BLaER1 treated with 17β-estradiol and CSF1 and Interleukin-3, amounts not matched to agents 10 nM and 100 nM (cell line): ENCODE measurements around the gene SIAE.

ENCODE experiments used
- H3K27ac ChIP-seq, 11 experiments: shearing (Covaris generic); formaldehyde crosslinking; 2 replicates each; pipeline ENCODE4 v1.8.1; 2022
- H3K27me3 ChIP-seq, 11 experiments: shearing (Covaris generic); formaldehyde crosslinking; 2 replicates each; pipeline ENCODE4 v1.8.1; 2022
- H3K36me3 ChIP-seq, 11 experiments: shearing (Covaris generic); formaldehyde crosslinking; 2 replicates each; pipeline ENCODE4 v1.8.1; 2022
- H3K4me1 ChIP-seq, 10 experiments: shearing (Covaris generic); formaldehyde crosslinking; 2 replicates each; pipeline ENCODE4 v1.8.1; 2022
- H3K4me2 ChIP-seq, 11 experiments: shearing (Covaris generic); formaldehyde crosslinking; 2 replicates each; pipeline ENCODE4 v1.8.1; 2022
- H3K4me3 ChIP-seq, 10 experiments: shearing (Covaris generic); formaldehyde crosslinking; 2 replicates each; pipeline ENCODE4 v1.8.1; 2022
- H3K9ac ChIP-seq, 11 experiments: shearing (Covaris generic); formaldehyde crosslinking; 2 replicates each; pipeline ENCODE4 v1.8.1; 2022
- H3K9me3 ChIP-seq, 11 experiments: shearing (Covaris generic); formaldehyde crosslinking; replicated peaks in 1 of 11; 2 replicates each; pipeline ENCODE4 v1.8.1; 2022
- H4K20me1 ChIP-seq, 11 experiments: shearing (Covaris generic); formaldehyde crosslinking; 2 replicates each; pipeline ENCODE4 v1.8.1; 2022
- Cebpa-rat ChIP-seq, 11 experiments: shearing (Covaris generic); IDR thresholded peaks; 2 replicates each; pipeline ENCODE4 v1.8.1; 2022

SIAE gene

DNA sequence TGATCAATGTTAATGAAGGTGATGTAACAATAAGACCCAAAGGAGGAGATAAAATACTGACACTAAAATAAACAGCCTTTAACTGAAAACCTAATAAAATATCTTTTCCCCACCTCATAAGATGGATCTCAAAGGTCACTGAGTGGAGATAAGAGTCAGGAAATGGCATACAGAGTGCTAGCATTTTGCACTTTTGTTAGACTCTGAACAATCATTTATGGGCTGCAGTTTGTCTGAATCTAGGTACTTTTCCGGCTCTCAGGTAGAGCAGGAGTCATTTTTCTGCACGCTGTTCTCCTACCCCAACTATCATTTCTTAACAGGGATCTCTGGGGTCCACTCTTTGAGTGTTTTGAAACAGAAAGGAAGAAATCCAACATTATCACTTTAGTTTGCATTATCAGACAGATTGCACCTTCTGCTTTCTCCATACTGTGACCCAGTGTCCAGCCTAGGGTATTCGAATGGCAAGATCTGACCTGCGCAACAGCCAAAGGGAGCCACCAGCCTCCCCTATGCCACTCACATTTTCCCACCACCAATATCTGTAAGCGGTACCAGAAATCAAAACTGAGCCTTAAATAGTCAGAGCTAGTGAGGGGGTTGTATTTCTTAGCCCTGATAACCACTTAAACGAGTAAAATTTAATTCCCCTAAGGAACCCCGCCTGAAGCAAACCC, 863 bp downstream of the SIAE start:
- Histone ChIP-seq H3K4me3 (peak overlapping the region; percentile 69 to 86 (median 77)), H3K9ac (peak overlapping the region; percentile 77 to 90 (median 85)), H4K20me1 (peaks cover 0 to 4% (median 0%) of the 10 kb centered on the region in 11 experiments; a peak in 1 of 22 replicates), H3K4me2 (peak overlapping the region; percentile 85 to 98 (median 95)), H3K4me1 (peaks cover 55 to 76% (median 70%) of the 10 kb centered on the region in 10 experiments), H3K27ac (peak overlapping the region; percentile 64 to 89 (median 76); a peak in 21 of 22 replicates), H3K27me3 (no peaks in the 10 kb centered on the region), H3K9me3 (no peaks in the 10 kb centered on the region), H3K36me3 (peaks cover 0 to 10% (median 0%) of the 10 kb centered on the region in 11 experiments; a peak in 1 of 22 replicates)
- no peak for TF ChIP-seq Cebpa-rat (IDR thresholded peaks at IDR 0.05)

DNA sequence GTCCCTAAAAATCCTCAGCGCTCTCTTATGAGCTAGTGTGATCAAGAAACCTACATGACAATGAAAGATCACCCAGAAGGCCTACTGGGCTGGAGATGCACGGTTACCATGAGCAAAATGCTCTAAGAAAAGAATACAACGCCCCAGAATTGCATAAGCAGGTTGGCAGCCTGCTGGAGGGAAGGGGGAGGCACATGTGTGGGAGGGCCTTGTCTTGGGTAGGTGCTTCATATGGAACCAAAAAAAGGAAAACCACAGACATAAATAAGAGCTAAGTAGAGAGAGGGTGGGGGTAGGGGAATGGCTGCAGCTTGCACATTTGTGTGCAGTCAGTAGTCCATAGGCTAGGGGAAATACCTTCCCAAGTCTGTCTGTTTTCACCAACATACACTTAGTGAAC, 2.8 kb downstream of the SIAE start:
- Histone ChIP-seq H3K4me3 (peak overlapping the region in 2 of 10 experiments; percentile 5 to 11; a peak in 3 of 20 replicates), H3K9ac (peak overlapping the region in 6 of 11 experiments; percentile 8 to 45 (median 32); a peak in 6 of 22 replicates), H3K27ac (peak overlapping the region in 4 of 11 experiments; percentile 1 to 51 (median 36); a peak in 6 of 22 replicates), H3K27me3 (no peaks in the 10 kb centered on the region), H3K36me3 (peaks cover 0 to 29% (median 0%) of the 10 kb centered on the region in 11 experiments; a peak in 4 of 22 replicates), H3K9me3 (no peaks in the 10 kb centered on the region), H3K4me2 (peak overlapping the region; percentile 52 to 96 (median 75)), H4K20me1 (peaks cover 0 to 4% (median 0%) of the 10 kb centered on the region in 11 experiments; a peak in 1 of 22 replicates), H3K4me1 (peaks cover 42 to 60% (median 56%) of the 10 kb centered on the region in 10 experiments)
- TF ChIP-seq Cebpa-rat (IDR thresholded peaks at IDR 0.05) = peak in 5 of 11 experiments; percentile 26 to 74 (median 42); a peak in 3 of 22 replicates

DNA sequence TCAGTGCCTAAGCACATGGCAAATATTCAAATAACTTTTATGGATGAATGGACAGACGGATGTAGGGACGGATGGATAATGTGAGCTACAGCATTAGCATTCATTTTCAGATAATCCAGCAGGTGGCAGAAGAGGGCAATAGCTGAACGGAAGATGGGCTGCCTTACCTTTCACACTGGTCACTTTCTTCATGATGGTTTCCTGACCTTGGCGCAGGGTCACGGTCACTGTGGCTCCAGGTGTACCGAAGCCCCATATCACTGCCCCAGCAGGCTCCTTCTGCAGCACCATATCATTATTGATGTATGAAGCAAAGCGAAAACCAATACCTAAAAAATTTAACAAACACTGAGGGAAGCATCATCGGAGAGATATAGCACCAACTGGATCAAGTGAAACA, 4.3 kb downstream of the SIAE start:
- Histone ChIP-seq H3K4me1 (peaks cover 26 to 46% (median 44%) of the 10 kb centered on the region in 10 experiments), H3K27ac (no peak overlapping the region), H3K4me3 (no peak overlapping the region), H4K20me1 (peaks cover 0 to 4% (median 0%) of the 10 kb centered on the region in 11 experiments; a peak in 1 of 22 replicates), H3K9me3 (no peaks in the 10 kb centered on the region), H3K9ac (no peak overlapping the region), H3K36me3 (peaks cover 0 to 39% (median 0%) of the 10 kb centered on the region in 11 experiments; a peak in 4 of 22 replicates), H3K4me2 (peak overlapping the region in 10 of 11 experiments; percentile 32 to 96 (median 74); a peak in 18 of 22 replicates), H3K27me3 (no peaks in the 10 kb centered on the region)
- no peak for TF ChIP-seq Cebpa-rat (IDR thresholded peaks at IDR 0.05)

DNA sequence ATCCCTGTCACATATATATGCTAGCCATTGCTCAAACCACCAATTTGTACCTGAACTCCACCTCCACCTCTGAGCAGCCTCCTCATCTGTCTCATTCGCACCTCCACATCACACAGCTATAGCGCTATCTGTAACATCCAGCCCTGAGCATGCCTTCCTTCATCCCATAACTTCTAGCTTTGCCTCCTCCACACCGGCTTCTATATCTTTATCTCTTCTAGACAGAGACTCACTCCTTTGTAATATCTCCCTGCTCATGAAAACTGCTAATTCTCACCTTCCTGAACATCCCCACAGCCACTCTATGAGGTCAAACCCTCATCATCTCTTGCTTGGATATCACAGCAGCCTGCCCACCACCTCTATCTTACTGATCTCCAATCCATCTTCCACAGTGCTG, 5.9 kb downstream of the SIAE start:
- no peak for TF ChIP-seq Cebpa-rat (IDR thresholded peaks at IDR 0.05)
- Histone ChIP-seq H3K27me3 (no peaks in the 10 kb centered on the region), H3K36me3 (peaks cover 0 to 50% (median 0%) of the 10 kb centered on the region in 11 experiments; a peak in 4 of 22 replicates), H3K27ac (no peak overlapping the region), H3K4me3 (no peak overlapping the region), H3K4me2 (no peak overlapping the region), H3K4me1 (peaks cover 19 to 36% (median 34%) of the 10 kb centered on the region in 10 experiments), H3K9me3 (no peaks in the 10 kb centered on the region), H3K9ac (no peak overlapping the region; a peak in 1 of 22 replicates), H4K20me1 (peaks cover 0 to 4% (median 0%) of the 10 kb centered on the region in 11 experiments; a peak in 1 of 22 replicates)

DNA sequence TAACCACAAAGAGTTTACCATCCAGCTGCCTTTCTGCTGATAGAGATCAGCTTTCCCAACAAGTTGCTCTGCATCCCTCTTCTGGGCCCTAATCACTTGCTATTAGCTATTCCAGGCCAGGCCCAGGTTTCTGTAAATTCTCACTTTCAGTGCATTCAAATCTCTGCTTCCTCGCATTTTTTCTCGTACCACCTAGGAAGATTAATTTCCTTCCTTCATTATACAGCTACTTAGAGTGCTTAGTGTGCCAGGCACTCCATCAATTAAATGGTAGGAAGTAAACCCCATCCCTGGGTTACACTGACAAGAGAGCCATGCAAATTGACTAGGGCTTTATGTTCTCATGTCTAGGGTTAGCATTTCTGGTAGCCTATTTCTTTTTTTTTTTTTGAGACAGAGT, 9.7 kb downstream of the SIAE start:
- Histone ChIP-seq H4K20me1 (peaks cover 0 to 2% (median 0%) of the 10 kb centered on the region in 11 experiments; a peak in 1 of 22 replicates), H3K27me3 (no peaks in the 10 kb centered on the region), H3K9ac (no peak overlapping the region), H3K4me3 (no peak overlapping the region), H3K4me1 (no peaks in the 10 kb centered on the region), H3K27ac (no peak overlapping the region), H3K9me3 (no peaks in the 10 kb centered on the region), H3K36me3 (peaks cover 0 to 67% (median 0%) of the 10 kb centered on the region in 11 experiments; a peak in 5 of 22 replicates), H3K4me2 (no peak overlapping the region)
- no peak for TF ChIP-seq Cebpa-rat (IDR thresholded peaks at IDR 0.05)

DNA sequence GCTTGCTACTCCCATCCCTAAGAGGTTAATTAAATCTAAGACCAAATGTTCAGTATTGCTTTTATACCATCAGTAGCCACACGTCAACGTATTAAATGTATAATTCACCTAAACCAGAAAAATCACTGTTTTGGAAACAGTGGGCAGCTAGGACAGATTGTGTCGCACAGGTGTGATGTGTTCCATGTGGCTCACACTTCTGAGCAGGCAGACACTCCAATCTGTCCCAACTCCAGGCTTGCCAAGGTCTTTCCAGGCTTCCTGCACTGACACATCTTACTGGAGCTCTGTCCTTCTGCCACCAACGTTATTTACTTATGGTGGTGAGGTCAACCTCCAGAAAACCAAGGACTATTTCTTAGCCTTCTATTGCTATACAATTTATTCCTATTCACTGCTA, 11.4 kb downstream of the SIAE start:
- peaks cover 0 to 69% (median 0%) of the 10 kb centered on the region in 11 experiments; a peak in 5 of 22 replicates for H3K36me3 ChIP-seq
- no peak overlapping the region for H3K4me2 ChIP-seq
- no peak overlapping the region for H3K9ac ChIP-seq
- no peaks in the 10 kb centered on the region for H3K27me3 ChIP-seq
- peaks cover 0 to 9% (median 0%) of the 10 kb centered on the region in 10 experiments; a peak in 5 of 20 replicates for H3K4me1 ChIP-seq
- no peaks in the 10 kb centered on the region; a peak in 1 of 22 replicates for H4K20me1 ChIP-seq
- H3K27ac ChIP-seq = no peak overlapping the region
- no peak overlapping the region for H3K4me3 ChIP-seq
- TF ChIP-seq Cebpa-rat (IDR thresholded peaks at IDR 0.05) = no peak
- H3K9me3 ChIP-seq = no peaks in the 10 kb centered on the region

DNA sequence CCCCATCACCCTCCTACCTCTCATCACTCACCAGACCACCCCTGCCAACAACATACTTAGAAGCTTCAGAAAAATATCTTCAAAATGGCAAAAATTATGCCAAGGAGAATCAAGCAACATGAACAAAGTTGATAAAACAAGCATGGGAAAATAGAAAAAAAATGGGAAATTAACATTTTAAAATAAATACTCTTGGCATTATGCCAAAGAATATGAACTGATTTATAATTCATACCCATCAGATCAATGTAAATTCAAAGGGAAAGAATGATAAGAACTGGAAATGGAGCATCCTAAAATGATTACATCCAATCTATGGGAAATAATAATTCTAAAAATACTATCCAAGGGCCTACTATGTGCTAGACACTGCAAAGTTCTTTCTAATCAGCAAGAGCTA, 12.0 kb downstream of the SIAE start:
- H3K36me3 ChIP-seq = peaks cover 0 to 68% (median 0%) of the 10 kb centered on the region in 11 experiments; a peak in 5 of 22 replicates
- no peak overlapping the region for H3K4me2 ChIP-seq
- no peaks in the 10 kb centered on the region for H3K27me3 ChIP-seq
- TF ChIP-seq Cebpa-rat (IDR thresholded peaks at IDR 0.05) = no peak
- H3K9me3 ChIP-seq = no peaks in the 10 kb centered on the region
- H3K27ac ChIP-seq = no peak overlapping the region
- no peak overlapping the region for H3K4me3 ChIP-seq
- H3K9ac ChIP-seq = no peak overlapping the region
- H4K20me1 ChIP-seq = no peaks in the 10 kb centered on the region; a peak in 1 of 22 replicates
- H3K4me1 ChIP-seq = peaks cover 0 to 9% (median 0%) of the 10 kb centered on the region in 10 experiments; a peak in 5 of 20 replicates

DNA sequence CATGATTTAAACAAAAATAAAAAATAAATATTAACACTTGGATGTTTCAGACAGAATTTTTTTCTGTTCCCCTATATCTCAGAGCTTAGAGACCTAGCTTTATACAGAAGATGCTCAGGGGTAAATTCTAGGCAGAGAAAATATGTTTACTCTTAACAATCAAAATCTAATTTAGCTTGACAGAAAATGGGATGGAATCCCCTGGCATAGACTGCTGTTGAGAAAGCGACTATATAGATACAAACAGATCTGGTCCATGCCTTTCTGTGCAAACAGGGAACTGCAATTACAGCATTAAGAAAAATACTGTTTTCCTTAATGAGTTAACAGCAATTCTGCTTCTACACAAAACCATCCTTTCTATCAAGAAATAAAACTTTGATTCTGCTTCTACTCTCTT, 14.6 kb downstream of the SIAE start:
- no peak overlapping the region for H3K27ac ChIP-seq
- H3K4me2 ChIP-seq = no peak overlapping the region
- H3K9me3 ChIP-seq = no peaks in the 10 kb centered on the region
- peaks cover 0 to 9% (median 0%) of the 10 kb centered on the region in 10 experiments; a peak in 5 of 20 replicates for H3K4me1 ChIP-seq
- no peaks in the 10 kb centered on the region for H3K27me3 ChIP-seq
- peaks cover 0 to 57% (median 0%) of the 10 kb centered on the region in 11 experiments; a peak in 5 of 22 replicates for H3K36me3 ChIP-seq
- no peak overlapping the region for H3K9ac ChIP-seq
- no peaks in the 10 kb centered on the region; a peak in 1 of 22 replicates for H4K20me1 ChIP-seq
- H3K4me3 ChIP-seq = no peak overlapping the region
- TF ChIP-seq Cebpa-rat (IDR thresholded peaks at IDR 0.05) = no peak

DNA sequence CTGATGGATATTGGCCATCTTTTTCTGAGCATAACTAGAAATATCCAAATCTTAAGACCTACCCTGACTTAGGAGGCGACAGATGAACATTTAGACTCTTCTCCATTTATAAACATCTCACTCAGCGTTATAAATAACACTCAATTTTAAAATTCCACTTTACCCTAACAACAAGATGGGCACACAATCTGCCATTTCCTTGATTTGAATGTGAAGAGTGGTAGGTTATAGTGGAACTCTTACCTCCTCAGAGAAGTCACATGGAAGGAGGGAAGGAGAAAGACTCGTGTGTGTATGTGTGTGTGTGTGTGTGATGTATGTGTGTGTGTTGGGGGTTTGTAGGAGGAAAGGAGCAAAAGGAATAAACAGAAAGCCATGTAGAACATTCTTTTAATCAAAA, 15.0 kb downstream of the SIAE start:
- Histone ChIP-seq H3K9me3 (no peaks in the 10 kb centered on the region), H4K20me1 (no peaks in the 10 kb centered on the region; a peak in 1 of 22 replicates), H3K4me2 (0 out of 22 replicates have a peak overlapping the region, but pooled peaks of 1 of the 11 experiments have one; percentile 37), H3K9ac (no peak overlapping the region), H3K27me3 (no peaks in the 10 kb centered on the region), H3K4me3 (no peak overlapping the region), H3K4me1 (peaks cover 0 to 9% (median 0%) of the 10 kb centered on the region in 10 experiments; a peak in 5 of 20 replicates), H3K36me3 (peaks cover 0 to 57% (median 0%) of the 10 kb centered on the region in 11 experiments; a peak in 5 of 22 replicates), H3K27ac (no peak overlapping the region)
- no peak for TF ChIP-seq Cebpa-rat (IDR thresholded peaks at IDR 0.05)
